SU-DHL-6 (cell line): Measurements from ENCODE around the gene TMEM82.

Experiments
- H2AFZ ChIP-seq: fragments of 200-600 bp; sonication (generic); 2 replicates; pipeline ENCODE4 v1.6.1; 2014; ENCODE audit warnings: low read depth, mild to moderate bottlenecking, moderate library complexity, mixed read lengths, antibody characterized with exemption, low read length; ENCODE audit not compliant: severe bottlenecking
- H3F3A ChIP-seq: fragments of 200-600 bp; shearing (Covaris generic); 2 replicates; pipeline ENCODE4 v1.6.0; 2016; ENCODE audit warnings: antibody characterized with exemption, mild to moderate bottlenecking; ENCODE audit not compliant: insufficient read depth
- H3K27ac ChIP-seq: fragments of 200-600 bp; sonication (generic); 2 replicates; pipeline ENCODE4 v1.5.1; 2016; ENCODE audit warnings: low read depth, mild to moderate bottlenecking, low read length, moderate library complexity, mixed read lengths
- H3K27me3 ChIP-seq: fragments of 200-600 bp; sonication (generic), shearing (Covaris generic); 2 replicates; pipeline ENCODE4 v1.6.0; 2014; ENCODE audit warnings: mild to moderate bottlenecking, low read length
- H3K36me3 ChIP-seq: fragments of 200-600 bp; sonication (generic); 2 replicates; pipeline ENCODE4 v1.6.1; 2014; ENCODE audit warnings: mild to moderate bottlenecking, low read length, mixed read lengths
- H3K4me2 ChIP-seq: fragments of 300-600, 200-600 bp; shearing (Covaris generic), sonication (generic); 2 replicates; pipeline ENCODE4 v1.6.0; 2014; ENCODE audit warnings: low read length, low read depth, mild to moderate bottlenecking; ENCODE audit not compliant: poor library complexity, severe bottlenecking
- H3K4me3 ChIP-seq: fragments of 200-600 bp; sonication (generic); 2 replicates; pipeline ENCODE4 v1.5.1; 2014; ENCODE audit warnings: antibody characterized with exemption, low read length, mild to moderate bottlenecking, mixed read lengths; ENCODE audit not compliant: insufficient read depth, poor library complexity, severe bottlenecking
- H3K79me2 ChIP-seq: fragments of 200-600 bp; sonication (generic); 2 replicates; pipeline ENCODE4 v1.6.1; 2014; ENCODE audit warnings: mild to moderate bottlenecking, low read length, moderate library complexity; ENCODE audit not compliant: insufficient read depth
- H3K9ac ChIP-seq: fragments of 200-600 bp; sonication (generic); 2 replicates; pipeline ENCODE4 v1.7.0; 2014; ENCODE audit warnings: mild to moderate bottlenecking, low read length
- H3K9me2 ChIP-seq: fragments of 200-600 bp; sonication (generic); replicated peaks from 2 replicates; pipeline ENCODE4 v1.6.1; 2014; ENCODE audit warnings: low read length; ENCODE audit not compliant: insufficient read depth
- H3K9me3 ChIP-seq: fragments of 200-600 bp; sonication (generic); 2 replicates; pipeline ENCODE4 v1.6.1; 2014; ENCODE audit warnings: low read length, mixed read lengths; ENCODE audit not compliant: insufficient read depth
- H4K20me1 ChIP-seq: fragments of 200-600 bp; sonication (generic); 2 replicates; pipeline ENCODE4 v1.6.1; 2014; ENCODE audit warnings: low read depth, mild to moderate bottlenecking, antibody characterized with exemption, low read length, moderate library complexity, mixed read lengths
- CTCF ChIP-seq: fragments of 200-600 bp; sonication (generic); IDR thresholded peaks from one replicate; pipeline ENCODE4 v1.5.1; 2017; ENCODE audit warnings: antibody characterized with exemption, mild to moderate bottlenecking, low read length, moderate library complexity; ENCODE audit not compliant: insufficient read depth, poor library complexity, severe bottlenecking
- EZH2phosphoT487 ChIP-seq: fragments of 200-600 bp; sonication (generic), shearing (Covaris generic); conservative IDR thresholded peaks from 2 replicates; pipeline ENCODE4 v1.6.1; 2018; ENCODE audit warnings: mild to moderate bottlenecking, antibody characterized with exemption, low read length, moderate library complexity, mixed read lengths

The TMEM82 gene

GRCh38 chr1:15702722-15703550 is 39.4 kb upstream of the TMEM82 start:
- TF ChIP-seq EZH2phosphoT487 (no peak), CTCF (no peak)
- no peaks in the 10 kb centered on the region for H3K27me3 ChIP-seq
- H3K36me3 ChIP-seq: no peaks in the 10 kb centered on the region
- H2AFZ ChIP-seq: no peak overlapping the region
- no peak overlapping the region for H3K4me2 ChIP-seq
- no peaks in the 10 kb centered on the region for H3K9me3 ChIP-seq
- H3K4me3 ChIP-seq: no peak overlapping the region
- no peak overlapping the region for H3K27ac ChIP-seq
- H4K20me1 ChIP-seq: no peaks in the 10 kb centered on the region
- H3K9me2 ChIP-seq: no peaks in the 10 kb centered on the region
- H3K9ac ChIP-seq: no peak overlapping the region
- no peaks in the 10 kb centered on the region for H3F3A ChIP-seq
- peaks cover 35% of the 10 kb centered on the region for H3K79me2 ChIP-seq

GRCh38 chr1:15703562-15703961 is 38.7 kb upstream of the TMEM82 start:
- Histone ChIP-seq H3K4me2 (no peak overlapping the region), H3K9me2 (no peaks in the 10 kb centered on the region), H3F3A (no peaks in the 10 kb centered on the region), H3K79me2 (peaks cover 29% of the 10 kb centered on the region), H4K20me1 (no peaks in the 10 kb centered on the region), H3K27me3 (no peaks in the 10 kb centered on the region), H3K9me3 (no peaks in the 10 kb centered on the region), H3K4me3 (no peak overlapping the region), H2AFZ (no peak overlapping the region), H3K27ac (no peak overlapping the region), H3K9ac (no peak overlapping the region), H3K36me3 (no peaks in the 10 kb centered on the region)
- TF ChIP-seq CTCF (no peak), EZH2phosphoT487 (no peak)

GRCh38 chr1:15704526-15705183 is 37.6 kb upstream of the TMEM82 start:
- Histone ChIP-seq H3K27ac (no peak overlapping the region), H3K36me3 (no peaks in the 10 kb centered on the region), H3K9ac (no peak overlapping the region), H3K27me3 (no peaks in the 10 kb centered on the region), H3K9me3 (no peaks in the 10 kb centered on the region), H3K4me2 (no peak overlapping the region), H3K9me2 (no peaks in the 10 kb centered on the region), H2AFZ (no peak overlapping the region), H4K20me1 (no peaks in the 10 kb centered on the region), H3F3A (no peaks in the 10 kb centered on the region), H3K4me3 (no peak overlapping the region), H3K79me2 (peaks cover 25% of the 10 kb centered on the region)
- TF ChIP-seq EZH2phosphoT487: no peak
- no peak for TF ChIP-seq CTCF
